GM18507 (cell line): ENCODE data around the gene TRIM49B.
"Not testable (repeated sequence)": the region's sequence is repeated elsewhere in the genome, so short reads cannot be mapped to it uniquely, and the experiment has no call there.

ENCODE experiments used
- DNase-seq: peaks from one replicate; pipeline ENCODE4 v3.0.0; 2011; ENCODE audit warnings: low read depth; ENCODE audit not compliant: insufficient read length; ENCODE audit errors: extremely low spot score
- FAIRE-seq: peaks from 2 replicates; lab custom pipeline; 2011; peaks lifted over from hg19 to GRCh38; lab: Jason Lieb, UNC

TRIM49B gene, protein sequence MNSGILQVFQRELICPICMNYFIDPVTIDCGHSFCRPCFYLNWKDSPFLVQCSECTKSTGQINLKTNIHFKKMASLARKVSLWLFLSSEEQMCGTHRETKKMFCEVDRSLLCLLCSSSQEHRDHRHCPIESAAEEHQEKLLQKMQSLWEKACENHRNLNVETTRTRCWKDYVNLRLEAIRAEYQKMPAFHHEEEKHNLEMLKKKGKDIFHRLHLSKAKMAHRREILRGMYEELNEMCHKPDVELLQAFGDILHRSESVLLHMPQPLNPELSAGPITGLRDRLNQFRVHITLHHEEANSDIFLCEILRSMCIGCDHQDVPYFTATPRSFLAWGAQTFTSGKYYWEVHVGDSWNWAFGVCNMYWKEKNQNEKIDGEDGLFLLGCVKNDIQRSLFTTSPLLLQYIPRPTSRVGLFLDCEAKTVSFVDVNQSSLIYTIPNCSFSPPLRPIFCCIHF

GRCh38 chr11:49028523-49028922, at the start of gene TRIM49B:
TRIM49B (plus strand) TSS chr11:49028823; CDS start chr11:49031600, 2,777 bp downstream.
- not testable (repeated sequence) for FAIRE-seq, DNase-seq

DNA sequence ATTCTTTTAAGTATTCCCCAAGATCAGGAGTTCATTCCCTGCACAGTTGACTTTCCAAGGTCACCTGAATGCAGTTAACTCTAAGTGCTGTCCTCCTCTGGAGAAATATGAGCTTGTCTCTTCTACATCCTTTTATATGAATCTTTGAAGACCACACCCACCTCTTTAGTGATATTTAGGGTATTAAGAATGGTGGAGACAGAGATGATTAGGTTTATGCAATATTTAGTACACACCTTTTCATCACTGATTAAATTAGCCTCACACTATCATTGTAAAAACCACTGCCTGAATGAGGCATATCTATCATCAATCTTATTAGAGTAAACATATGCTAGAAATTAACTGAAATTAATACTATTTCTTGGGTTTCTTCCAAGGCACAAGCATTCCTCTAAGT, 44.8 kb upstream of the TRIM49B start, which contains the start of gene TRIM51G:
TSS of gene TRIM51G (minus strand) at position 101 of the 400 bp plus-strand sequence. CDS start 2,190 bp downstream, outside the sequence.
- DNase-seq, FAIRE-seq: not testable (repeated sequence)

DNA sequence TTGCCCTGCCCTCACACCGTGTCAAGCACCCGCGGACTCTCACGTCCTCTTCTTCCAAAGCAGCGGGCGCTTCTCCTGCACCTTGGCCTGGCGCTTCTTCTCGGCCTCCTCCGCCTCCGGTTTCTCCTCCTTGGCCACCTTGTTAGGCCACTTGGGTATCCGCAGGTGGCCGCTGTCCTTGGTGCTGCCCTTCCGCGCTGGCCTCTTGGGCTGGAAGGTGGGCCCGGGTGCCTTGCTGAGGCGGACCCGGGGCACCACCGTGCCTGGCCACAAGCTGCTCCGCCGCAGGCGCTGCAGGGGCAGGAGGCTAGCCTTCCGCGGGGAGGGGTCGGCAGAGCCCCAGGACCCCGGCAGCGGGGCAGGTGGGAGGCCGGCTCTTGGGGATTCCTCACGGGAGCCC, 19.6 kb downstream of the TRIM49B start:
- not testable (repeated sequence) for DNase-seq, FAIRE-seq

- DNase-seq: not testable (repeated sequence)
Observed at GRCh38 chr11:49049821-49050220, 21.2 kb downstream of the TRIM49B start.

DNA sequence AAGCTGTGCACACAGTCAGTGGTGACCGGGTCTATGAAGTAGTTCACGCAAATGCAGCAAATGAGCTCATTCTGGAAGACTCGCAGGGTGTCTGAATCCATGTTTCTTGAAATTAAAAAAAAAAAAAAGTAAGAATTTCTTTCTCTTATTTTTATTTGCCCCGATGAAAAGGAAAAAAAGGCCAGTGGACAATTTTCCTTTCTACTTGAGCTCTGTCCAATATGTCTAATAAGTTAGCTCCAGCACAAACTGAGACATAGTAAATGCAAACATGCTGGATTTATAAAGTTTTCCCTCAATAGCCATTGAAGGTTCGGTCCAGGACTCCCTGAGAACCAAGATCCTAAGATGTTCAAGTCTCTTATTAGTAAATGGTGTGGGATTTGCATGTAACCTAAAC, 30.4 kb downstream of the TRIM49B start, which contains the start of gene TRIM64C:
TSS of gene TRIM64C (minus strand) at position 101 of the 400 bp plus-strand sequence. CDS start at position 101, 0 bp downstream.
- not testable (repeated sequence) for FAIRE-seq, DNase-seq

More at GRCh38 chr11:49049821-49050220, 21.2 kb downstream of the TRIM49B start:
- FAIRE-seq: not testable (repeated sequence)

DNA sequence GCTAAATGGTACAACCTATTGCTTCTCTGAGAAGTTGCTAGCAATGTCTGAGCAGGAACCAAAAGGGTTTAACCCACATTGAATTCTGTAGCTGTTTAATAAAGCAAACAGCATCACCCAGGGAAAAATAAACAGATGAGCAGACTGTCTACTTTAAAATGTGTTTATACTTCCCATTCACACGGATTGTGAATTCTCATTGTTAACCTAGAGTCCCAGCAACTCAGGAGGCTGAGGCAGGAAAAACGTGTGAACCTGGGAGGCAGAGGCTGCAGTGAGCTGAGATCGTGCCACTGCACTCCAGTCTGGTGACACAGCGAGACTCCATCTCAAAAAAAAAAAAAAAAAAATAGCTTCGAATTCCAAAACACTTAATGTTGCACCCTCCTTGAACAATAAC, 41.3 kb downstream of the TRIM49B start:
- not testable (repeated sequence) for DNase-seq, FAIRE-seq
